Muscle layer of colon (tissue), 2 donors: ENCODE measurements around the gene FAM83E.

Experiments
- H3K27ac ChIP-seq: one replicate; pipeline ENCODE4 v1.7.0; 2013; ENCODE audit warnings: low read depth, mild to moderate bottlenecking, low read length, moderate library complexity
- H3K27me3 ChIP-seq, 2 donors: one replicate each; pipeline ENCODE4 v1.7.0; 2013; ENCODE audit warnings: low read length in 2 of 2, mild to moderate bottlenecking in 2 of 2; ENCODE audit not compliant: insufficient read depth in 2 of 2, control insufficient read depth in 1 of 2
- H3K36me3 ChIP-seq: one replicate; pipeline ENCODE4 v1.7.0; 2013; ENCODE audit warnings: mild to moderate bottlenecking, low read length; ENCODE audit not compliant: insufficient read depth
- H3K4me1 ChIP-seq: one replicate; pipeline ENCODE4 v1.7.0; 2013; ENCODE audit warnings: mild to moderate bottlenecking, low read length; ENCODE audit not compliant: insufficient read depth
- H3K4me3 ChIP-seq, 2 donors: one replicate each; pipeline ENCODE4 v1.7.0; 2013; ENCODE audit warnings: low read length in 2 of 2, low read depth in 1 of 2, mild to moderate bottlenecking in 1 of 2, moderate library complexity in 1 of 2
- H3K9ac ChIP-seq: one replicate; pipeline ENCODE4 v1.7.0; 2013; ENCODE audit warnings: low read length
- H3K9me3 ChIP-seq: one replicate; pipeline ENCODE4 v1.7.0; 2013; ENCODE audit warnings: mild to moderate bottlenecking, low read length
- donor health status: abdominal sarcoma.
- donor health status: Adenocarcinoma of cecum.

Gene FAM83E

DNA sequence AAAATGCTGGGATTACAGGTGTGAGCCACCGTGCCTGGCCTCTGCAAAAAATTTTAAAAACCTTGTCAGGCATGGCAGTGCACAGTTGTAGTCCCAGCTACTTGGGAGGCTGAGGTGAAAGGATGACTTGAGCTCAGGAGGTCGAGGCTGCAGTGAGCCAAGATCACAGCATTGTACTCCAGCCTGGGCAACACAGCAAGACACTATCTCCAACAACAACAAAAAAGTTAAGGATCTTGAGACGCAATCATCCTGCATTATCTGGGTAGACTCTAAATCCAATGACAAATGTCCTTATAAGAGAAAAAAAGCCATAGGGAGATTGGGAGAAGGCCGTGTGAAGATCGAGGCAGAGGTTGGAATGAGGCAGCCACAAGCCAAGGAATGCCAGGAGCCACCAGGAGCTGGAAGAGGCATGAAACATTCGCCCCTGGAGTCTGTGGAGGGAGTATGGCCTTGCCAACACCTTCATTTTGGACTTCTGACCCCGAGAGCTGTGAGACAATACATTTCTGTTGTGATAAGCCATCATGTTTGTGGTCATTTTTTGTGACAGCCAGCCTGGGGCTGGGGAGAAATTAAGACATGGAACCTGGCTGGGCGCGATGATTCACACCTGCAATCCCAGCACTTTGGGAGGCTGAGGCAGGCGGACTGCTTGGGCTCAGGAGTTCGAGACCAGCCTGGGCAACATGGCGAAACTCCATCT, 36.3 kb upstream of the FAM83E start:
- Histone ChIP-seq H3K4me3 (no peak overlapping the region), H3K27me3 (peaks cover 0 to 4% of the 10 kb centered on the region in 2 donors), H3K4me1 (peaks cover under 1% of the 10 kb centered on the region), H3K36me3 (no peaks in the 10 kb centered on the region), H3K27ac (no peak overlapping the region), H3K9me3 (no peaks in the 10 kb centered on the region), H3K9ac (no peak overlapping the region)

DNA sequence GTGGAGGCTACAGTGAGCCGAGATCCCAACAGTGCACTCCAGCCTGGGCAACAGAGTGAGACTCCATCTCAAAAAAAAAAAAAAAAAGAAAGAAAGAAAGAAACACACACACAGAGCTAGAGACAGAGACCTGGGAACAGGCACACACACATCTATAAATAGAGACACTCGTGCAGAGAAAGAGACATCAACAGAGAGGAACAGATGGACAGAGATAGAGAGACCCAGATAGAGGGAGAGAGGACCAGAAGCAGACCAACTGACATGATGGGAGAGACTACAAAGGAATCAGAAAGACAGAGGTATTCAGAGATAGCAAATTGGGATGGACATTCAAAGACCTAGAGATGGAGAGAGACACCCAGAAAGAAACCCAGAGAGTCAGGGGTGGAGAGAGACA, 33.3 kb upstream of the FAM83E start:
- no peak overlapping the region for H3K4me3 ChIP-seq
- H3K27ac ChIP-seq = no peak overlapping the region
- peaks cover 21% of the 10 kb centered on the region for H3K4me1 ChIP-seq
- H3K9me3 ChIP-seq = no peaks in the 10 kb centered on the region
- H3K27me3 ChIP-seq = no peaks in the 10 kb centered on the region
- H3K36me3 ChIP-seq = no peaks in the 10 kb centered on the region
- no peak overlapping the region for H3K9ac ChIP-seq

GRCh38 chr19:48646722-48647216, 31.9 kb upstream of the FAM83E start:
- Histone ChIP-seq H3K36me3 (no peaks in the 10 kb centered on the region), H3K4me3 (peak overlapping the region in 1 of 2 donors; percentile 86), H3K9ac (no peak overlapping the region), H3K27ac (no peak overlapping the region), H3K27me3 (no peaks in the 10 kb centered on the region), H3K4me1 (peaks cover 21% of the 10 kb centered on the region), H3K9me3 (no peaks in the 10 kb centered on the region)

DNA sequence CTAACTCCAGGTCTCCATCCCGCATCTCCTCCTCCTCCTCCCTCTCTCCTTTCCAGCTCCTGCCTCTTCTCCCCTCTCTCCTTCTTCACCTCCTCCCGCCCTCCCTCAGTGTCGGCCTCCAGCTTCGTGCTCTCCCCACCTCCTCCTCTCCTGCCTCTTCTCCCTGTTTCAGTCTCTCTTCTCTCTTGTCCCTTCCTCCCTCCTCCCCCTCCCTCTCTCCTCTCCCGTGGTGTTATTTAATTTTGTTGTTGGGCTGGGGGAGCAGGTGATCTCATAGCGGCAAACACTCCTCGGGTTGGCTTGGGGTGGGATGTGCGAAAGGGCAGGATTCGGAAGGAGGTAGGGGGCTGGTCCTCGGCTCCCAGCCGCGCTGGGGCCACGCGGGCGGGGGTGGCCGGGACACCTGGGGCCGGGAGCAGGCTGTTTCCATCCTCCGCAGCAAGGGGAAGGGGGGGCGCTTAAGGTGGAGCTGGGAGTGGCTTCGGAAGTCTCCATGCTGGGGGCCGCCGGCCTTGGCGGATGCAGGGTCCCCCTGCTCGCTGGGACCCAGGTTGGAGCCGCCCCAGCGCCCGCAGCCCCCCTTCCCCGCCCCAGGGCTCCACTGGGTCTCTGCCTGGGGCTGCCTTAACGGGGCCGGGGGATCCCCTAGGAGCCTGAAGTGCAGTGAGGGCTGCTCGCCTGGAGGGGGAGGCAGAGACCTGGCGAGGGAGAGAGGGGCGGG, 31.3 kb upstream of the FAM83E start, which contains the start of gene CA11:
TSS of gene CA11 (minus strand) at position 187 of the 721 bp plus-strand sequence. CDS start 555 bp downstream, outside the sequence.
- peak within 1 kb of the TSS; percentile 89 for H3K27ac ChIP-seq
- H3K4me3 ChIP-seq = peak within 1 kb of the TSS; percentile 66 to 86
- H3K36me3 ChIP-seq = no peaks in the 10 kb centered on the region
- H3K4me1 ChIP-seq = peaks cover 21% of the 10 kb centered on the region
- H3K9me3 ChIP-seq = no peaks in the 10 kb centered on the region
- H3K27me3 ChIP-seq = no peaks in the 10 kb centered on the region
- peak within 1 kb of the TSS; percentile 82 for H3K9ac ChIP-seq

GRCh38 chr19:48645620-48646000, 30.7 kb upstream of the FAM83E start:
- H3K36me3 ChIP-seq = no peaks in the 10 kb centered on the region
- H3K27me3 ChIP-seq = no peaks in the 10 kb centered on the region
- H3K9me3 ChIP-seq = no peaks in the 10 kb centered on the region
- H3K27ac ChIP-seq = peak overlapping the region; percentile 89
- H3K4me3 ChIP-seq = peak overlapping the region; percentile 66 to 86
- peak overlapping the region; percentile 82 for H3K9ac ChIP-seq
- H3K4me1 ChIP-seq = peaks cover 21% of the 10 kb centered on the region

DNA sequence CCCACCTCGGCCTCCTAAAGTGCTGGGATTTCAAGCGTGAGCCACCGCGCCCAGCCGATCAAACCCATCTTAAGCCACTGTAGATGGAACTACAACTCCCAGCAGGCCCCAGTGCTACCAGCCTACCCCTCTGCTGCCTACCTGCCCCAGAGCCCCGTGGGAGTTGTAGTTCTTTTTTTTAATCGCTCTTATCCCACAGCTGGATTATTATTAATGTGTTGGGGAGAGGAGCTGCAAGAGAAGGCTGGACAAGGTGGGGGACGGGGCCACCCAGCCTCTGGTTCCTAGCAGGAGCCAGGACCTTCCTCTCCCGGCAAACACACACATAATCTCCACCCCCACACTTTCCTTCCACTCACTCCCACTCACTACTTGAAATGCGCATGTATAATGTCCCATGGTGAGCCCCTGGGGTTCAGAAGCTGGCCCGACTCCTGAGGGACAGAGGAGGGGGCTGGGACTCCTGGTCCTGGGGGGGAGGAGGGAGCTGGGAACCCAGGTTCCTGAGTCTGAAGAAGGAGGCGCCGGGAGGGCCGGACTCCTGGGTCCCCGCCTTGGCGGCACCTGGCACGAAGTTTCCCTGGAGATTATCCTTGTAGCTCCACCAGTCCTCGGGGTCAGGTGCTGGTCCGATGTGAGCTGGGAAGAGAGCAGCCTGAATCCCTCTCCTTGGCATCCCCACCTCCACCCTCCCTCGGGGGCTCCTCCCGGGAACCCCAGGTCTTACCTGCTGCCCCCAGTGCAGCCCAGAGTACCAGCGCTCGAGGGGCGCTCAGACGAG, 30.2 kb upstream of the FAM83E start:
- H3K36me3 ChIP-seq = no peaks in the 10 kb centered on the region
- peak overlapping the region; percentile 66 to 86 for H3K4me3 ChIP-seq
- H3K27me3 ChIP-seq = no peaks in the 10 kb centered on the region
- H3K4me1 ChIP-seq = peaks cover 21% of the 10 kb centered on the region
- peak overlapping the region; percentile 89 for H3K27ac ChIP-seq
- peak overlapping the region; percentile 82 for H3K9ac ChIP-seq
- no peaks in the 10 kb centered on the region for H3K9me3 ChIP-seq

- Histone ChIP-seq H3K27ac (no peak overlapping the region), H3K9ac (no peak overlapping the region), H3K9me3 (no peaks in the 10 kb centered on the region), H3K27me3 (no peaks in the 10 kb centered on the region), H3K36me3 (no peaks in the 10 kb centered on the region), H3K4me3 (peak overlapping the region in 1 of 2 donors; percentile 86), H3K4me1 (peaks cover 21% of the 10 kb centered on the region)
These were observed 29.5 kb upstream of the FAM83E start for GRCh38 chr19:48644355-48644754.

DNA sequence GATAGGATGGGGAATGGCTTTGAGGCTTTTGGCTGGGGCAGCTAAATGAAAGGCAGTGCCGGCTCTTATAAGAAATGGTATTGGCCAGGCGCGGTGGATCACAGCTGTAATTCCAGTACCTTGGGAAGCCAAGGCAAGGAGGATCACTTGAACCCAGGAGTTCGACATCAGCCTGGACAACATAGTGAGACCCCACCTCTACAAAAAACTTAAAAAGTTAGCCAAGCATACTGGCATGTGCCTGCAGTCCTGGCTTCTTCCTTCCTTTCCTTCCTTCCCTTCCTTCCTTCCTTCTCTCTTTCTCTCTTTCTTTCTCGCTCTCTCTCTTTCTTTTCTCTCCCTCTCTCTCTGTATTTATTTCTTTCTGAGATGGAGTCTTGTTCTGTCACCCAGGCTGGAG, 28.0 kb upstream of the FAM83E start:
- Histone ChIP-seq H3K4me1 (peaks cover 29% of the 10 kb centered on the region), H3K36me3 (no peaks in the 10 kb centered on the region), H3K4me3 (no peak overlapping the region), H3K9me3 (no peaks in the 10 kb centered on the region), H3K27ac (no peak overlapping the region), H3K27me3 (no peaks in the 10 kb centered on the region), H3K9ac (no peak overlapping the region)

- Histone ChIP-seq H3K36me3 (no peaks in the 10 kb centered on the region), H3K9me3 (no peaks in the 10 kb centered on the region), H3K9ac (no peak overlapping the region), H3K27ac (no peak overlapping the region), H3K4me3 (no peak overlapping the region), H3K27me3 (no peaks in the 10 kb centered on the region), H3K4me1 (peaks cover 29% of the 10 kb centered on the region)
These were observed 27.0 kb upstream of the FAM83E start for GRCh38 chr19:48641850-48642249.

GRCh38 chr19:48639483-48640375, 24.9 kb upstream of the FAM83E start:
- H3K4me3 ChIP-seq = no peak overlapping the region

More at GRCh38 chr19:48639483-48640375, 24.9 kb upstream of the FAM83E start:
- H3K36me3 ChIP-seq = no peaks in the 10 kb centered on the region
- no peaks in the 10 kb centered on the region for H3K27me3 ChIP-seq
- H3K4me1 ChIP-seq = peaks cover 19% of the 10 kb centered on the region
- H3K27ac ChIP-seq = no peak overlapping the region
- no peaks in the 10 kb centered on the region for H3K9me3 ChIP-seq
- H3K9ac ChIP-seq = no peak overlapping the region
